Measurements from ENCODE around the gene CACFD1.

The CACFD1 gene

GRCh38 chr9:133468777-133469421 lies 9.1 kb downstream of the CACFD1 start:
- no peak for TF ChIP-seq FOXP2 (optimal IDR thresholded peaks at IDR 0.05; ENCODE audit: borderline replicate concordance, extremely low read depth, extremely low read length, insufficient read depth)
- TF ChIP-seq SIN3A (IDR thresholded peaks at IDR 0.05; ENCODE audit: borderline replicate concordance, insufficient read depth, low read length): no peak
- TF ChIP-seq POLR2AphosphoS5 (IDR thresholded peaks at IDR 0.05; ENCODE audit: low read depth, low read length): no peak
- TF ChIP-seq REST (IDR thresholded peaks at IDR 0.05; ENCODE audit: insufficient read depth in 1 of 2, low read depth in 2 of 2, low read length in 2 of 2): no peak
- no peak for TF ChIP-seq TAF1 (IDR thresholded peaks at IDR 0.05; ENCODE audit: borderline replicate concordance, insufficient read depth, low read length)

GRCh38 chr9:133470427-133470924 lies 10.7 kb downstream of the CACFD1 start:
- TF ChIP-seq TAF1 (IDR thresholded peaks at IDR 0.05; ENCODE audit: borderline replicate concordance, insufficient read depth, low read length): no peak
- no peak for TF ChIP-seq REST (IDR thresholded peaks at IDR 0.05; ENCODE audit: insufficient read depth in 1 of 2, low read depth in 2 of 2, low read length in 2 of 2)
- no peak for TF ChIP-seq SIN3A (IDR thresholded peaks at IDR 0.05; ENCODE audit: borderline replicate concordance, insufficient read depth, low read length)
- TF ChIP-seq POLR2AphosphoS5 (IDR thresholded peaks at IDR 0.05; ENCODE audit: low read depth, low read length): peak; percentile 34; the same call in 1 of the 2 replicates
- no peak for TF ChIP-seq FOXP2 (optimal IDR thresholded peaks at IDR 0.05; ENCODE audit: borderline replicate concordance, extremely low read depth, extremely low read length, insufficient read depth)

- TF ChIP-seq REST (IDR thresholded peaks at IDR 0.05; ENCODE audit: insufficient read depth in 1 of 2, low read depth in 2 of 2, low read length in 2 of 2) (no peak), SIN3A (IDR thresholded peaks at IDR 0.05; ENCODE audit: borderline replicate concordance, insufficient read depth, low read length) (no peak), FOXP2 (optimal IDR thresholded peaks at IDR 0.05; ENCODE audit: borderline replicate concordance, extremely low read depth, extremely low read length, insufficient read depth) (no peak), TAF1 (IDR thresholded peaks at IDR 0.05; ENCODE audit: borderline replicate concordance, insufficient read depth, low read length) (no peak)
Measured at GRCh38 chr9:133470988-133471387, 11.2 kb downstream of the CACFD1 start.

- no peak for TF ChIP-seq SIN3A (IDR thresholded peaks at IDR 0.05; ENCODE audit: borderline replicate concordance, insufficient read depth, low read length)
- TF ChIP-seq POLR2AphosphoS5 (IDR thresholded peaks at IDR 0.05; ENCODE audit: low read depth, low read length): no peak
- TF ChIP-seq REST (IDR thresholded peaks at IDR 0.05; ENCODE audit: insufficient read depth in 1 of 2, low read depth in 2 of 2, low read length in 2 of 2): no peak
- no peak for TF ChIP-seq FOXP2 (optimal IDR thresholded peaks at IDR 0.05; ENCODE audit: borderline replicate concordance, extremely low read depth, extremely low read length, insufficient read depth)
- no peak for TF ChIP-seq TAF1 (IDR thresholded peaks at IDR 0.05; ENCODE audit: borderline replicate concordance, insufficient read depth, low read length)
Measured at GRCh38 chr9:133471551-133472276, 11.9 kb downstream of the CACFD1 start.
